IPS-18a (cell line): ENCODE data around the gene TTLL11.

Source experiments
- H3K27ac ChIP-seq: one replicate; pipeline ENCODE4 v1.5.1; 2013; ENCODE audit warnings: low read length
- H3K27me3 ChIP-seq: one replicate; pipeline ENCODE4 v1.6.1; 2013; ENCODE audit warnings: mild to moderate bottlenecking, low read length; ENCODE audit not compliant: control insufficient read depth, insufficient read depth
- H3K36me3 ChIP-seq: one replicate; pipeline ENCODE4 v1.6.1; 2013; ENCODE audit warnings: low read depth, low read length; ENCODE audit not compliant: control insufficient read depth
- H3K4me1 ChIP-seq: one replicate; pipeline ENCODE4 v1.6.1; 2013; ENCODE audit warnings: low read depth, low read length; ENCODE audit not compliant: control insufficient read depth
- H3K4me3 ChIP-seq: one replicate; pipeline ENCODE4 v1.5.1; 2013; ENCODE audit warnings: low read length
- H3K9ac ChIP-seq: one replicate; pipeline ENCODE4 v1.6.1; 2013; ENCODE audit warnings: mild to moderate bottlenecking, low read length, moderate library complexity
- H3K9me3 ChIP-seq: one replicate; pipeline ENCODE4 v1.6.1; 2013; ENCODE audit warnings: low read depth, low read length; ENCODE audit not compliant: control insufficient read depth

Gene TTLL11

GRCh38 chr9:121937240-121937639, 155.9 kb downstream of the TTLL11 start:
- Histone ChIP-seq H3K4me1 (no peaks in the 10 kb centered on the region), H3K9ac (no peak overlapping the region), H3K9me3 (no peaks in the 10 kb centered on the region), H3K27ac (no peak overlapping the region), H3K27me3 (no peaks in the 10 kb centered on the region), H3K4me3 (no peak overlapping the region), H3K36me3 (no peaks in the 10 kb centered on the region)

- Histone ChIP-seq H3K4me3 (no peak overlapping the region), H3K27ac (no peak overlapping the region), H3K4me1 (peaks cover 3% of the 10 kb centered on the region), H3K27me3 (no peaks in the 10 kb centered on the region), H3K9ac (no peak overlapping the region), H3K9me3 (no peaks in the 10 kb centered on the region), H3K36me3 (no peaks in the 10 kb centered on the region)
Measured at GRCh38 chr9:121935739-121936138, 157.4 kb downstream of the TTLL11 start.

- Histone ChIP-seq H3K9ac (no peak overlapping the region), H3K4me1 (peaks cover 3% of the 10 kb centered on the region), H3K27me3 (no peaks in the 10 kb centered on the region), H3K36me3 (no peaks in the 10 kb centered on the region), H3K27ac (no peak overlapping the region), H3K4me3 (no peak overlapping the region), H3K9me3 (no peaks in the 10 kb centered on the region)
Measured at GRCh38 chr9:121930956-121931355, 162.2 kb downstream of the TTLL11 start.

DNA sequence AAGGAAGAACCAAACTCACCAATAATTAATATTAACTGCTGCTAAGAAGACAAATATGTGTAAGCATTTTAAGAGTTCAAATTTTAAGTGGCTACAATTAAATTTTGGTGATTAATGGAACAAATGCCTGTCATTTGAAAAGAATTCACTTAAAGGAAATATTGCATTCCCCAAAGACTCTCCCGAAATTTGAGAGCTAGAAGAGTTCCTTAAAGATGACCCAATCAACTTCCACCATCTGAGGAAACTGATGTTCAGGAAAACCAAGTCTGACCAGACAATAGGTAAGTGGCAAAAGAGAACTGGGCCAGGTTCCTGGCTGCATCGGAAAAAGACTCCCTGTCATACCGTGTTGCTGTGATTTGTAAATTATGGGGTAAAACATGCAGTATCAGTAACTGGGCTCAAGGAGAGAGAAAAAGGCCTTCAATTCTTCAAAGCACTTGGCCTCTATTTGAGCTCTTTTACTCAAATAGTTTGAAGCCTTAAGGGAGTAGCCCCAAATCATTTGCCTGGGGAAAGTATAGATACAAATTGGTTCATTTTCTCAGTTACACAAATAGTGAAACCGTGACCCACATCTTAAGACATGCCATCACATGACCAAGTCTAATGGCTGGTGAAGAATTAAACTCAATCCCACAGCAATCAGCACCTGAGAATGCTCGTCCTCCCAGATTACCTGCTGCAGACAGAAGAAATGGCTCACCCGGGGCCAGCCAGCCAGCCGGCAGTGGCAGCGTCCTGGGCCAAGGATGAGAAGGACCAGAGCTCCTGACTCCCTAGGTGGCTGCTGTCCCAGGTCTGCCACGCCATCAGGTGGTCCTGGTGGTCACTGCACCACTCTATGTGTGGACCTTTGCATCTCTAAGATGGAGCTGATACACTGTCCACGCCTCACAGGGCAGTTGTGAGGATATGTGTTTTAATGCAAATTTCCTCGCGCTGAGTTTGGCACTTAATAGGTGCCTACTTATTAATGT, 162.9 kb downstream of the TTLL11 start:
- no peaks in the 10 kb centered on the region for H3K27me3 ChIP-seq
- no peaks in the 10 kb centered on the region for H3K36me3 ChIP-seq
- no peaks in the 10 kb centered on the region for H3K9me3 ChIP-seq
- H3K27ac ChIP-seq, result no peak overlapping the region
- no peak overlapping the region for H3K4me3 ChIP-seq
- peaks cover 3% of the 10 kb centered on the region for H3K4me1 ChIP-seq
- H3K9ac ChIP-seq, result no peak overlapping the region

DNA sequence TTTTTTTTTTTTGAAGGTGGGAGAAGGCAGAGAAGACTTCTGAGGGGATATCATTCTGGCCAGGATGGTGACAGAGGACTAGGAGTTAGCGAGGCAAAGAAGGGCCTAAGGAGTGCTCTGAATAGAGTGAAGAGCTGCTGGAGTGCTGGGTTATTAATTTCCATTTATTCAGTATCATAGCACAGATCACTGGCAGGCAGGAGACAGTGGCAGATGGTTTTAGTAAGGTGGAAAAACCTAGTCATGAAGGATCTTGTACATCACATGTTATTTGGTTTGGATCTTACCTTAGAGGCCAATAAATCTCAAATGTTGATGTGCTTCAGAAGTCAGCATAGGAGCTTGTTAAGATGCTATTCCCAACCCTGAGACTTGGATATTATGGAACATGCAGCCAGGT, 165.5 kb downstream of the TTLL11 start:
- H3K27me3 ChIP-seq, result no peaks in the 10 kb centered on the region
- H3K27ac ChIP-seq, result no peak overlapping the region
- H3K4me1 ChIP-seq, result peaks cover 3% of the 10 kb centered on the region
- H3K4me3 ChIP-seq, result no peak overlapping the region
- no peaks in the 10 kb centered on the region for H3K36me3 ChIP-seq
- no peaks in the 10 kb centered on the region for H3K9me3 ChIP-seq
- H3K9ac ChIP-seq, result no peak overlapping the region

DNA sequence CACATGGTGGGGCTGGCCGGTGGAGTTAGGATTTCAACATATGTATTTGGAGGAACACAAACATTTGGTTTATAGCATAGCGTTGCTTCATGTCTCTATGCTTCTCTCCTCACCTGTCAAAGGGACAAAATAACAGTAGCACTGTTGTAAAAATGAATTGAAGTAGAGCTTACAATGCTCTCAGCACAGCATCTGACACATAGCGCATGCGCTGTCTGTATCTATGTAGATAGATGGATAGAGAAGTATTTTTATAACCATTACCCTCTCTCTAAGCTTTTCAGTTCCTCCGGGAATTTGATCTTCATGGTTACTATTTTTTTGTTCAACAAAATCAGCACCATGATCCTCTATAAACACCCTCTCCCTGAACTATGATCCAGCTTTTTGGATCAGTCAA, 166.0 kb downstream of the TTLL11 start:
- Histone ChIP-seq H3K9me3 (no peaks in the 10 kb centered on the region), H3K4me3 (no peak overlapping the region), H3K27ac (no peak overlapping the region), H3K9ac (no peak overlapping the region), H3K27me3 (no peaks in the 10 kb centered on the region), H3K4me1 (peaks cover 3% of the 10 kb centered on the region), H3K36me3 (no peaks in the 10 kb centered on the region)

DNA sequence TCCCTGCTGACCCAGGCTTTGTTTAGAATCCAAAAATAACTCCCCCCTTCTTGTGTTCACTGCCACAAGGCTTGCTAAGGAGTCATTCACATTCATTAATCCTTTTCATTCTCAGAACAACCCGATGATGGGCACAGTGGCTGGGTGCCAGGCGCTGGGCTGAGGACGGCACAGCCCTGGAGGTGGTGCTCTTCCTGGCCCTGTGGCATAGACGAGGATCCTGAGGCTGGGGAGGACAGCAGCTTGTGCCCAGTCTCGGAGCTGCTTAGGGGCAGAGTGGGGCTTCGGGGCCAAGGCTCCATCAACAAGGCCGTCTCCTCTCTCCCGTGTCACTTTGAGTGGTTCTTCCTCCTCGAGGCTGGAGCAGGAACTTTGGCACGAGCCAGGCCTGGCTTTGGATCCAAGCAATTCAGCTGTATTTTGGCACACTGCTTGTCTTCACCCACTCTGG, 166.7 kb downstream of the TTLL11 start:
- H3K36me3 ChIP-seq, result no peaks in the 10 kb centered on the region
- H3K4me3 ChIP-seq, result no peak overlapping the region
- H3K27me3 ChIP-seq, result no peaks in the 10 kb centered on the region
- H3K4me1 ChIP-seq, result no peaks in the 10 kb centered on the region
- H3K9me3 ChIP-seq, result no peaks in the 10 kb centered on the region
- no peak overlapping the region for H3K27ac ChIP-seq
- H3K9ac ChIP-seq, result no peak overlapping the region

DNA sequence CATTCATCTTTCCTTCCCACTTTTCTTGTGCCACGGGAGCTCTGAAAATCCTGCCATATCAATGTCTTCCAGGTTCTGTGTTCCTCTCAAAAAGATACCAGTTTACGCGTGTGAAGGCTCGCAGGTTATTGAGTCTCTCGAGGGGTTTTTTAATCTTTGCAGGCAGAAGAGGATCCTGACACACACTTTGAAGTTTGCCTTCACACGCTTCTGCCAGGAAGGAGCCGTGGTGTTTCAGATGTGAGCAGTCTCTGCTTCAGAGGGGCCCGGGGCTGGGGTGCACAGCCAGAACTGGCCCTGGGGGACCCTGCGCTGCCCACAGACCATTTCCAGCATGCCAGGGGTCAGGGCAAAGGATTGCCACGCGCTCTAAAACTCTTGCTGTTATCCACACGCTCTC, 167.2 kb downstream of the TTLL11 start:
- Histone ChIP-seq H3K4me1 (no peaks in the 10 kb centered on the region), H3K9ac (no peak overlapping the region)

GRCh38 chr9:121924700-121925099, 168.4 kb downstream of the TTLL11 start:
- H3K27me3 ChIP-seq, result no peaks in the 10 kb centered on the region
- H3K36me3 ChIP-seq, result no peaks in the 10 kb centered on the region
- no peak overlapping the region for H3K9ac ChIP-seq
- H3K27ac ChIP-seq, result no peak overlapping the region
- no peaks in the 10 kb centered on the region for H3K4me1 ChIP-seq
- no peaks in the 10 kb centered on the region for H3K9me3 ChIP-seq
- H3K4me3 ChIP-seq, result no peak overlapping the region

More for the DNA sequence above, 167.2 kb downstream of the TTLL11 start:
- no peaks in the 10 kb centered on the region for H3K27me3 ChIP-seq
- no peaks in the 10 kb centered on the region for H3K9me3 ChIP-seq
- H3K36me3 ChIP-seq, result no peaks in the 10 kb centered on the region
- H3K4me3 ChIP-seq, result no peak overlapping the region
- no peak overlapping the region for H3K27ac ChIP-seq

- no peaks in the 10 kb centered on the region for H3K36me3 ChIP-seq
- no peaks in the 10 kb centered on the region for H3K9me3 ChIP-seq
- no peak overlapping the region for H3K4me3 ChIP-seq
- H3K27ac ChIP-seq, result no peak overlapping the region
- H3K4me1 ChIP-seq, result no peaks in the 10 kb centered on the region
- no peaks in the 10 kb centered on the region for H3K27me3 ChIP-seq
- H3K9ac ChIP-seq, result no peak overlapping the region
Measured at GRCh38 chr9:121921444-121921843, 171.7 kb downstream of the TTLL11 start.

DNA sequence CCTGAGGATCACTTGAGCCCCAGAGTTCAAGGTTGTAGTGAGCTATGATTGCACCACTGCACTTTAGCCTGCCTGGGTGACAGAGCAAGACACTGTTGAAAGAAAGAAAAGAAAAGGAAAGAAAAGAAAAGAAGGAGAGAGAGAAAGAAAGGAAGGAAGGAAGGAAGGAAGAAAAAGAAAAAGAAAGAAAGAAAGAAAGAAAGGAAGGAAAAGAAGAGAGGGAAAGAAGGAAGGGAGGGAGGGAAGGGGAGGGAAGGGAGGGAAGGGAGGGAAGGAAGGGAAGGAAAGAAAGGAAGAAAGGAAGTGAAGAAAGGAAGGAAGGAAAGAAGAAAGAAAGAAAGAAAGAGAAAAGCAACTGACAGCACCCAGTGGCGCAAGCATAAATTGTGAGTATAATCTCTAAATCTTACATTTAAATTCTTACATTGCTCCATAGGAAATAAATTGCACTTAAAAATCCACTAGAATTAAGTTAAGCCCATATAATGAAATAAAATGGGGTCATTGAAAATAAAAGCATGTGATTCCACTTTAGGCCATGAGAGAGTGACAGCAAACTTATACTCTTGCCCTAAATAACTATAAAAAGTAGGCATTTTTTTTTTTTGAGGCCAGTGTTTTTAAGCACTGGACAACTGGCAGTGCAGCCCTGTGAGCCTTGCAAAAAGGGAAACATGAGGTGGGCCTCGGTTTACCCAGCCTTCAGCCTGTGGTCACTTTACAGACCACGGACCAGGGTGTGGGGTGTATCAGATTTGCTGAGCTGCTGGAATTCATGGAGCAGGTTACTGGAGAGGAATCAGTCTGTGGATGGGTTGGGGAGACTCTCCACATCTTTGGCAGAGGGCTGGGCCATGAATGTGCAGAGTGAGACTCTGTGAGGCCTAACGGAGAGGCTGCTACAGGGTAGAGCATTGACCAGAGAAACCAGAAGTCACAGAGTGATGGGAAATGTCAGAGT, 175.5 kb downstream of the TTLL11 start:
- H3K36me3 ChIP-seq, result no peaks in the 10 kb centered on the region
- H3K9ac ChIP-seq, result no peak overlapping the region
- H3K9me3 ChIP-seq, result no peaks in the 10 kb centered on the region
- H3K4me3 ChIP-seq, result no peak overlapping the region
- H3K4me1 ChIP-seq, result no peaks in the 10 kb centered on the region
- H3K27ac ChIP-seq, result no peak overlapping the region
- no peaks in the 10 kb centered on the region for H3K27me3 ChIP-seq
